GM19240 (cell line): ENCODE results near the gene RBBP7.
A peak's percentile ranks its signal among the peaks of the same experiment; 100 is the strongest.

ENCODE experiments used
- DNase-seq: peaks from one replicate; pipeline ENCODE4 v3.0.0; 2011; ENCODE audit warnings: low spot score; ENCODE audit not compliant: insufficient read length

The RBBP7 gene

DNA sequence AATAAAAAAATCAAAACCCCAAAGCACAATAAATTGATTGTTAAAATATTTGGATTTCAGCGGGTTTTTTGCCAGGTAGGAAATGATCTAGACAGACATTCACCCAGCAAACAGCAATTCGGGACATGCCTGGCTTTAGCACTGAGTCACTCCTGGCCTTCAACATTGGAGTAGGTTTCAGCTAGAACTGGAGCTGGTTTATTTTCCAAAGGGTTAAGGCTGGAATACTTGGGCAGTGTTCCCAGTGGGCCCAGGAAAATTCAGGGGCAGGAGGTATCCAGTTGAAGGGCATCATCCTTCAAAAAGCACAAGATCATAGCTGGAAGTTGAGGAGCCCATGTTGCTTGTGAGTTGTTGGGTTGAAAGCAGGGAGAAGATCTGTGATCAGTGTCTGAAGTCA, 42.9 kb downstream of the RBBP7 start:
- no peak for DNase-seq

DNA sequence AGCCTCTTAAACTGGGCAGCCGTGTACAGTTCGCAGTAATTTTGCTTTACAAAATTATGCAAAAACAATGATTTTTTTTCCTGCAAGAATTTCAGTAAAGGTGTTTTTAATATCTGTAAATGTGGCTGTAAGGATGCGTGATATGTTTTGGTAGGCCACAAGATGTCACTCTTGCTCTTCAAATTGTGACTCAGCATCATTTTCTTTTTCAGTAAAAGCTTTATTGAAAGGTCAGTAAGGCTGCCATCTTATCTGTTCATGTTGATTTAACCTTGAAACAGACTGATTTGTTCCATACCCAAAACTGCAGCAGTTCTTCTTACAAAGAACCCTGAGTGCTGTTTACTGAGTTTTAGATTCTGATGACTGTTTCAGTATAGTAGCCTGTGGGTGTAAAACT, 44.0 kb downstream of the RBBP7 start:
- DNase-seq = peak; percentile 16

- no peak for DNase-seq
Measured at GRCh38 chrX:16825264-16826035, 44.7 kb downstream of the RBBP7 start.

- no peak for DNase-seq
Measured at GRCh38 chrX:16822723-16823122, 47.4 kb downstream of the RBBP7 start.

DNA sequence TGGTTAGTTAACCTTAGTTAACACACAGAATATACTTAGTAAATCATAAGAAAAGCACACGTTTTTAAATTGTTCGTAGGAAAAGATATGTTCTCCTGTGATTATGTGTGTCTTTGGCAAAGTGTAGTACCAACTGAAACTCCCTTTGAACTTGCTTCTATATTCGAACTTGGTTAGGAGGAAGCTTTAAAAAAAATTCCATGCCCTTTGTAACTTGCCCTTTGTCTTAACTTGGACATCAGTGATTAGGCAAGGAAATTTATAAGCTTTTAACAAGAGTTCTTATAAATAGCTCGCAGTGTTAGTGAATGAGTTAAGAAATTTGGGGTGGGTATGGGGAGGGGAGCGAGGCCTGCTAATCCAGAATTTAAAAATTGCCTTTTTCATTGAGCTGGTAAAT, 50.5 kb downstream of the RBBP7 start:
- DNase-seq = no peak

DNA sequence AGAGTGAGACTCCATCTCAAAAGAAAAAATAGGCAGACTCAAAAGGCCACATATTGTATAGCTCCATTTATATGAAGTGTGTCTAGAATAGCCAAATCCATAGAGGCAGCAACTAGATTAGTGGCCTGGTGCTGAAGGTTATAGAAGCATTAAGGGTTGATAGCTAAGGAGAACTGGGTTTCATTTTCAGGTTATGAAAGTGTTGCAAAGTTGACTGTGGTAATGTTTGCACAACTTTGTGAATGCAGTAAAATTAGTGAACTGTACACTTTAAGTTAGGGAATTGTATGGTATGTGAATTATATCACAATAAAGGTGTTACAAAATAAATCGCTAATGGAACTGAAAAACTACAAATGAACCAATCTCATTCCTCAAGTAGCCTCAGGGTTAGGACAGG, 55.6 kb downstream of the RBBP7 start:
- DNase-seq = no peak

DNA sequence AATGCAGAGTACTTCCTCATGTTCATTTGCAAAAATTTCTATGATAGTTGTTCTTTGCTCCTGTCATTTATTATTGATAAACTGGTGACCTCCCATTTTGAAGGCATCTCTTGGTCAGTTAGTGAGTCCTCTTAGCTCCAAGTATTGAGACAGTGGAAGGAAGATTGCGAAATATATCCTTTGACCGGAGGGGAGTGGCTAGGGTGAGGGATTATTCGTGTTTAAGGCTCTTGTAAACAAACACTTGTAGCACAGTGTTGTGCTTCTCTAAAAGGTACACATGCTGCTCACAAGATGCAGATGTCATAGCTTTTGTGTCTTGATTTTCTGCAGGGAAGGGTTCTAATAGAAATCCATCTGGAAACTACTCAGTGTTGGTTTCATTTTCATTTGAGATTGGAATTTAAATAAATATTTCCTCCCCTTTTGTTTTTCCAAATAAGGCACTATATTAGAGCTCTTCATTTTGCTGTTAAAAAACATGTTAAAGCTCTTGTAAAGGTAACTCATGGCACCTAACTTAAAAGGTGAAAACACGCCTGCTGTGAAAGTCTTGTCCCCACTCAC, 62.1 kb downstream of the RBBP7 start:
- DNase-seq = no peak

DNA sequence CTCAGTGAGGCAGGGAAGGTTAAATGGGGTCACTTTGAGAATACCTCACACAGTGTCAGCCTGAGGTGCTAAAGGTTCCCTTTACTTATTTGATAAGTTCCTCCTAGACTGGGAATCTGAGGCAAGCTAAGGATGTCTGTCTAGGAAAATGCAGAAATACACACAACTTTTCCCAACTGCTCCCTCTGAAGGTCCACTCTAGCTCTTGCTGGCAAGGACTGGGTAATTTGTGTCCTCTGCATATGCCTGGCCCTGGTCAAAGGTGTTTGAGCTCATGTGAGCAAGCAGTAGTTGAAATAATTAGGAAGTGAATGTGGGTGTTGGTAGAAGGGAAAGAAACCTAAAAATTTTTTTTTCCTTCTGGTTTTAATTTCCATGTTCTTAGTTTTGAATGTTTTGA, 62.6 kb downstream of the RBBP7 start:
- no peak for DNase-seq

GRCh38 chrX:16804923-16805464, 65.2 kb downstream of the RBBP7 start:
- DNase-seq = no peak

DNA sequence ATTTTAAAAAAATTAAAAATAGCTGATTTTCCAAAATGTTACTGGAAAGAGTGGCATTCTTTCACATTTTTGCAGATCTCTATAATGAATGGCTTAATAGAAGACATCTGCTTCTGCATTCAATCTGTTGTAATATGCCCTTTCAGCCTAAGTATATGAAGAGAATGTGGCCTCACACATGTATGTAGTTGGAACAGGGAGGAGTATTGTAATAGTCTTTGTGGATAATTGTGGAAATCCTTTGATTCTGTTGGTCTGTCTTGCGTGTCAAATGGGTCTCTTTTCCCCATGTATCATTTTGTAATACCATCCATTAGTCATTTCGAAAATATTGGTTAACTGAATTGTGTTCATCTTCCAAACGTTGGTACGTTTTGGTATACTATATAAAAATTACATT, 72.3 kb downstream of the RBBP7 start:
- no peak for DNase-seq

GRCh38 chrX:16797358-16797757, 72.8 kb downstream of the RBBP7 start:
- DNase-seq = no peak

GRCh38 chrX:16796298-16796697, 73.9 kb downstream of the RBBP7 start:
- no peak for DNase-seq
